T-helper 2 cell (primary cell): Measurements from ENCODE around the gene SMTNL2.
"Not testable (repeated sequence)": the region's sequence is repeated elsewhere in the genome, so short reads cannot be mapped to it uniquely, and the experiment has no call there.

Experiments
- DNase-seq, 5 experiments: peaks; one replicate each; pipeline versions ENCODE4 v3.0.0 to v3.0.0-alpha.2; 2012 to 2022

SMTNL2 gene

DNA sequence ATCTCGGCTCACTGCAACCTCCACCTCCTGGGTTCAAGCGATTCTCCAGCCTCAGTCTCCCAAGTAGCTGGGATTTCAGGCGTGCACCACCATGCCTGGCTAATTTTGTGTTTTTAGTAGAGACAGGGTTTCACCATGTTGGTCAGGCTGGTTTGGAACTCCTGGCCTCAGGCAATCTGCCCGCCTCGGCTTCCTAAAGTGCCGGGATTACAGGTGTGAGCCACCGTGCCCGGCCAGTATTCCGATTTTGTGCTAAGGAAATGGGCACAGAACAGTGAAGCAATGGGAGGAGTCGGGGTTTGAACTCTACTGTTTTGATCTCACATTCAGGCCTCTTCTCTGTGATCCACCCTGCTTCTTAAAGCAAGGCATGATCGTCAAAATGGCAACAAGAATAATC, 20.4 kb downstream of the SMTNL2 start:
- DNase-seq, result not testable (repeated sequence)

GRCh38 chr17:4605826-4606225, 21.5 kb downstream of the SMTNL2 start:
- DNase-seq, result no peak

GRCh38 chr17:4607261-4607741, 23.0 kb downstream of the SMTNL2 start:
- no peak for DNase-seq

- DNase-seq, result no peak
These were observed 23.5 kb downstream of the SMTNL2 start for GRCh38 chr17:4607773-4608187.

- DNase-seq, result no peak
These were observed 25.4 kb downstream of the SMTNL2 start for GRCh38 chr17:4609761-4610160.

DNA sequence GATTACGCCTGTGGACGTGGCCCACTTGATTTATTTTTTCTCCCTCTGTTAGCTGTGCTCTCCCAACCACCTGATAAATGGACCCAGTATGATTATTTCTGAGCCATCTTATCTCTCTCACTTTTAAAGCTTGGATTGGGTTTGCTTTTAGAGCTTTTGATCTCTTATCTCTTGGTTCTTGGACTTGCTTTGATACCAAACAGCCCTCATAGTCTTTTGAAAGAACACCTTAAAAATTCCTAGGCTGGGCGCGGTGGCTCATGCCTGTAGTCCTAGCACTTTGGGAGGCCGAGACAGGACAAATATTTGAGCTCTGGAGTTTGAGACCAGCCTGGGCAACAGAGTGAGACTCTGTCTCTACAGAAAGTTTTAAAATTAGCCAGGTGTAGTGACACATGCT, 25.8 kb downstream of the SMTNL2 start:
- DNase-seq, result no peak

GRCh38 chr17:4610656-4611055, 26.3 kb downstream of the SMTNL2 start:
- no peak for DNase-seq

- no peak for DNase-seq
These were observed 32.1 kb downstream of the SMTNL2 start for GRCh38 chr17:4616476-4616875.

- no peak for DNase-seq
These were observed 32.8 kb downstream of the SMTNL2 start for GRCh38 chr17:4617090-4617489.

DNA sequence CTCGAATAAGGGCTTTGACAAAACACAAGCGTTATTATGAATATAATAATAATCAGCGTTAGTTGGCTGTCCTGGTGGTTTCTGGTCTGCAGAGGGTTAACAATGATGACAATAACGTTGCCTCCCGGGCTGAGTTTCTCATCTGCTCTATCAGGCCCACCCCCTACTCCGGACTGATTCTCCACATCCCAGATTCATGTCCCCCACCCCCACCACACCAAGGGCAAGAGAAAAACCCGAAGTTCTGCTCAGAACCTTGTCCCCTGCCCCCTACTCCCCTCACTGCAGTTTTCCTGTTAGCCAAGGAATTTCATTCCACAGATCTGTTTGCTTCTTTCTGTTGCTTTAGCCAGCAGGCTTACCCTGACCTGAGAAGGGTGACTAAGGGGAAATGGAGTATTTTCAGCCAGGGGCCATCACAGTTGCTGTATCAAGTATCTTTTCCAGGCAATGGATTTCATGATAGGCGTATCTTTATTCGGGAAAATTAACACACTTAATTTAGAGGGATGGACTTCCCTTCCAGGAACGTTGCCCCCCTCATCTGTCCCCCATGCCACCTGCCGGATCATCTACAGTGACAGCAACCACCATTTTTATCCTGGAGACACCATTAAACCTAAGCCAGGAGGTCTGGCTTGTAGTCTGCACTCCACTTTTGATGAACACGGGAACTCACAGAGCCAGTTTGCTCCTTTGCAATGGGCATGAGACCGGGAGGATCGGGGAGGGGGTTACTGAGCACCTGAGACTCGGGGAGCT, 33.4 kb downstream of the SMTNL2 start:
- DNase-seq, result no peak

- DNase-seq, result no peak
These were observed 36.3 kb downstream of the SMTNL2 start for GRCh38 chr17:4620531-4621101.

DNA sequence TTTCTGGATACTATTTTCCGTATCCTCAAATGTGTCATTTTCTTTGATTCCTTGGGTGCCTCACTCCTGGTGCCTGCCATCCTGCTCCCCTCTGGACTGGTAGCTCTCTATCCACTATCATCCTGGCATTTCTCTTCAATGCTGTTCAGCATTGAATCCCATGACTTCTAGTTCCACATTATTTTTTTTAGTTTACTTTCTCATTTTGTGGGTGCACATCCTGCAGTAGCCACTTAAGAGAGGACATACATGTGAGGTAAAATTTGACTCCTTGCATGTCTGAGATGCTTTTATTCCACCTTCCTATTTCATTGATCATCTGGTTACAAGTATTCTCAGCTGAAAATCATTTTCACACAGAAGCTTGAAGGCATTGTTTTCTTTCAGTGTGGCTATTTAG, 38.0 kb downstream of the SMTNL2 start:
- no peak for DNase-seq

DNA sequence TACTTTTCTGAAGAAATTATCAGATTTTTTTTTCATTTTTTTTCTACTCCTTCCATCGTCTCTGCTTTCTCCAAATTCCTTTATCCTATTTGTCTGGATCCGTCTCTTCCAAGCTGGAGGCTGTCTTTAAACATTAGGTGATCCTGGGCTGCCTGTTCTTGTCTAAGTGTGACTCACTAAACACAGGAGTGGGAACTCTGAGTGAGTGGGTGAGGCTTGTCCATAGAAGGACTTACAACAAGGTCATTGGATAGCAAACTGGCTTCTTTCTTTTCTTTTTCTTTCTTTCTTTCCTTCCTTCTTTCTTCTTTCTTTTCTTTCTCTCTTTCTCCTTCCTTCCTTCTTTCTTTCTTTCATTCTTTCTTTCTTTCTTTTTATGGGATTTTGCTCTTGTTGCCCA, 38.9 kb downstream of the SMTNL2 start:
- no peak for DNase-seq

DNA sequence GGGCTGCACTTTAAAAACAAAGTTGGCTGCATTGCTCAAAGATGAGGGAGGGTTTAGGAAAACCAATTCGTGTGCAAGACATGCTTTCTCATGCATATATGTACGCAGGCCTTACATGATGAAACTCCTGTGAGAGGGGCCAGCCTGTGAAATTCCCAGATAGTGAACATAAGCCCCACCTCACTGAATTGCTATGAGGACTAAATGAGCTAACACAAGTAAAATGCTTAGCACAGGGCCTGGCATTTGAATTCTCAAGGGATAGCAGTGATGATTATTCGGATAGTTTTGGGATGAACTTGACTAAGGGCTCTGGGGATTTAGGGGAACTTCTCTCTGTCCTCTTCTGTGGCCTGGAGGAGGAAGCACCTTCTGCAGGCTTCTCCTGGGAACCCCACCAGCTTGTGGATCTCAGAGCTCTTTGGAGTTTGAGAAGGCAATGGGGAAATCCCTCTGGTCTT, 40.2 kb downstream of the SMTNL2 start:
- not testable (repeated sequence) for DNase-seq

DNA sequence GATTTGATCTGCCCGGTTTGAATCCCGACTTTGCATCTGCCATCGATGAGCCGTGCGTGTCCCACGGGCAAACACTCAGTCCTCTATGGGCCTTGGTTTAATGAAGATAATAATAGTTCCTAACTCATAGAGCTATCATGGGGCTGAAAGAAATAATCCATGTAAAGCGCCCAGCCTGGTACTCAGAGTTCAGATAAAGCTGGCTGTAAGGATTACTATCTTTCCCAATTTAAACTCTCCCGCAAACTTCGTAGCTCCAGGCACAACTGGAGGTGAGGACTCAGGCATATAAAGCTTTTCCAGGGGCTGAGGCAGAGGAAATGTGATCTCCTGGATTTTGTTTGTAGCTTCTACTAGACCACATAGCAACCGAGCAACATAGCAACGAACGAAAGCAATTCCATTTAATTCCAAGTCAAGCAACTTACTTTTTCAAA, 40.9 kb downstream of the SMTNL2 start:
- no peak for DNase-seq

- DNase-seq, result no peak
These were observed 42.5 kb downstream of the SMTNL2 start for GRCh38 chr17:4626734-4627256.

DNA sequence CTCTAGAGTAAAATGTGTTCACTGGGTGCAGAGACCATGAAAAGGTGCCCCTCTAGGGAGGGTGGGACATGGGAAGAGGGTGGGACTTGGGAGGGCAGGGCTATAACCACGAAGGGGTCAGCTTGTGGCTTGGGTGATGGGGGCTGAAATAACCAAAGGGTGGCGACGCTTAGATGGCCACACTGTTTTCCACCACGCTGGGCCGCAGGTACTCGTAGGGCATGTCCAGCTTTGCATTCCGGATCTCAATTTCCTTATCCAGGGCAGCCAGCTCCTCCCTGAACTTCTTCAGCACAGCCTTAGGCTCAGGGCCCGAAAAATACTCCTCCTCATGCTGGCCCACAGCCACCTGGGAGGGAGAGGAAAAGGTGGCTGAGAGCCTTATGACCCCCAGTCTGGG, 47.1 kb downstream of the SMTNL2 start:
- no peak for DNase-seq

DNA sequence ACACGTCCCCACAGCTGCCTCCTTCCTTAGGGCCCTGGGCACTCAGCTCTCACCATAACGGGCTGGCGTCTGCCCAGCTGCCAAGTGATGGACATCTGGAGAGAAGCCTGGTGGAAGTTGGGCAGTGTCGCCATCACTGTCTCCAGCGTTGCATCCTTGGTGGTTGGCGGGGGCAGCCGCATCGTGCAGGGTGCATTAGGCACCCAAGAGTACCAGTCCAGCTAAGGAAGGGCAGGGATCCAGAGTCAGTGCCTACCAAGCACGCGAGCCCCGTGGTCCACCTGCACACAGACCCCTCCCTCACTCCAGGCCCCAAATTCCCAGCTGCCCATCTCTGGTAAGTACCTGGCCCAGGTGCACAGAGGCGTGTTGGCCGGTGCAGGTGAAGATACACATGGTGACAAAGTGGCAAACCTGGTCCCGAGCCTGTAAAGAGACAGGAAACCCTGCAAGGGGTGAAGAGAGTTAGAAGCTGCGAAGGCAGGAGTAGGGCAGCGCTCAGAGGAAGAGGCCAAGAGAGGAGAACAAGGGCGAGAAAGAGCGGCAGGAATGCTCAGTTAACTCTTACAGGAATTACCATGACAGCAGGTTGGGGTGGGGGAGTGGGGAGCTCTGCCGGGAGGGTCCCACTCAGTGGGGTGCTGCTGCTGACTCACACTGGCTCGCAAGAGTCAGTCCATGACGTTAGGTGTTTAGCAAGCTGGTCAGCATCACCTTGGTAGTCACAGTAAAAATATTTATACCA, 47.7 kb downstream of the SMTNL2 start:
- no peak for DNase-seq

- no peak for DNase-seq
These were observed 48.2 kb downstream of the SMTNL2 start for GRCh38 chr17:4632581-4632920.

- DNase-seq, result no peak
These were observed 49.3 kb downstream of the SMTNL2 start for GRCh38 chr17:4633643-4634042.

GRCh38 chr17:4634976-4635375, 50.6 kb downstream of the SMTNL2 start:
- no peak for DNase-seq

DNA sequence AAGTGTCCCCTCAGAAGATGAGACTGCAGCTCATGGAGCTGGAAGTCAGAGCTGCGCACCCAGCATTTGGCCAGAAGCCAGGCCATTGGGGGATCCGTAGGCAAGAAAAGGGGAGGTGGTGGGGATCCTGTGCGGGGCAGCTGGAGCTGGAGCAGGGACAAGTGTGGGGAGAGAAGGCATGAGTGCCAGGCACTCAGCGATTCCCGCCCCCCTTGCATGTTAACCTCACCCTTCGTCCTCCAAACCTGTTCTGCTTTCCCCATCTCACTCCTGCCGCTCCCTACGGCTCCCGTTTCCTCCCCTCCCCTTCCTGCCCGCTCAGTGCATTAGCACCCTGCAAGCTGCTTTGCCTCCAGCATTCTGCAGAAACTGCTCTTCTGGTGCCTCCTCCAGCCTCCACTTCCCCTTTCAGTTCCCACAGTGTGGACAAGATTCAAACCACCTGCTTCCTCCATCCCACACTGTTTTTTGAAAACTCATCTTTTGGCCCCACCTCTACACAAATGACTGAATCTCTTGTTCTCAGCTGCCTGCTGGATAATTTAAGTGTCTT, 51.6 kb downstream of the SMTNL2 start:
- DNase-seq, result no peak

DNA sequence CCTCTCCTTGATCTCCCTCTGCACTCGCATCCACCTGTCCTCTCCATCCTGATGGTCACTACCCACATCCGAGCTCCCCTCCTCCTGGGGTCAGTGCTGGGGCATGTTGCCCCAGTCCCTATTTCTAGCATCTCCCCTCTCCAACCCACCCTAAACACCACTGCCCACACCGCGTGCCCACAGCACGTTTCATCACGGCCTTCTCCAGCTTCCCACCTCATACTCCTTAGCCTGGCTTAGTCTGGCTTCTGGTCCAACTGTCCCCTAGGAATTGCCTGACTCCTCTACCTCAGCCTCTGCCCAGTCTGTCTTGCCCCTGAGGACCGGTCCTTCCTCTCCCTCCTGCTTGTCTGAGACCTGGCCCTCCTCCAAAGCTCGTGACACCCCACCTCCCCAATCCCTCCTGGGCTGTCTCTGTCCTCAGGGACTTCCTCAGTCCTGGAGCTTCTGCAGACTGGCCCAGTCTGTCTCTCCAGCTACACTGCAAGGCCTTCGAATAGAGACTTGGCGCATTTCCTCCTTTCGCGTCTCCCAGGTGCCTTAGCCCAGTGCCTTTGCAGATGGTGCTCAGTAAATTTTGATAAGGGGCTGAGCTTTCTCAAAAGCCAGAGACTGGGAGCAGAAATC, 52.3 kb downstream of the SMTNL2 start:
- no peak for DNase-seq
